HG03039 (cell line): ENCODE data around the gene FGF1.
"Not testable (repeated sequence)": the region's sequence is repeated elsewhere in the genome, so short reads cannot be mapped to it uniquely, and the experiment has no call there.

ENCODE experiments used
- ATAC-seq: cut with Tn5 transposase; IDR thresholded peaks from one replicate; pipeline ENCODE4 v1.9.1; 2021; ENCODE audit warnings: mild to moderate bottlenecking, moderate library complexity; ENCODE audit not compliant: unreplicated experiment

Gene FGF1

GRCh38 chr5:142671266-142671665 lies 14.6 kb downstream of the FGF1 start:
- ATAC-seq = no peak

- no peak for ATAC-seq
Observed at GRCh38 chr5:142670804-142671203, 15.1 kb downstream of the FGF1 start.

- ATAC-seq = no peak
Observed at GRCh38 chr5:142669477-142669876, 16.4 kb downstream of the FGF1 start.

DNA sequence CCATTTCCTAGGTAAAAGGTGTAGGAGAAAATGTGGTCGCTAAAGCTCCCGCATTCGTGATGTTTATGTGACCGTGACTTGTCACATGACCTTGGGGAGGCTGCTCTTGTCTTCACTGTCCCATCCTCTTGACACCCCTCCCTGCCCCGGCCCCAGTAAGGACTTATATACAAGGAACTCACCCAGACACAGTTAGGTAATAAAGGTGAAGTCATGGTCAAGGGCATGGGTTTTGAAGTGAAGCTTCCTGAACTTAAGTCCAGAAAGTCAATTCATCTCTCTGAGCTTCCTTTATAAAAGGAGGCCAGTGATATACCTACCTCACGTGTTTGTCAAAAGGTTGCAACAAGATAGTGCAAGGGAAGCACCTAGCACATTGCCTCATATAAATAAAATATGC lies 17.6 kb downstream of the FGF1 start:
- ATAC-seq = no peak

GRCh38 chr5:142667831-142668230 lies 18.1 kb downstream of the FGF1 start:
- ATAC-seq = no peak

DNA sequence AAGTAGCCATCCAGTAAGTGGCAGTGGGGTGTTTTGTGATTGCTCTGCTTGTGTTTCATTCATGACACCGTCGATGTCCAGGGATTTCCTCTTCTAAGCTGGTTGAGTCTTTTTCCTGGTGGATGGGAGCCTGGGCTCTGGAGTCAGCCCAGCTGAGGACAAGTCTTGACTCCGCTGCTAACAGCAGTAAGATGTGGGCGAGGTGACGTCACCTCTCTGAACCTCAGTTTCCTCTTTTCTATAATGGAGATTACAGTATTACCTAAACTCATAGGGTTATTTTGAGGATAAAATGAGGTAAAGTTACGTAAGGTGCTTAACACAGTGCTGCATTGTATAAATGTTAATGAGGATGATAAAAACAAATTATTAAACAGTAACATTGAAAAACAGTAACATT lies 21.3 kb downstream of the FGF1 start:
- no peak for ATAC-seq

- ATAC-seq = no peak
Observed at GRCh38 chr5:142664067-142664466, 21.8 kb downstream of the FGF1 start.

DNA sequence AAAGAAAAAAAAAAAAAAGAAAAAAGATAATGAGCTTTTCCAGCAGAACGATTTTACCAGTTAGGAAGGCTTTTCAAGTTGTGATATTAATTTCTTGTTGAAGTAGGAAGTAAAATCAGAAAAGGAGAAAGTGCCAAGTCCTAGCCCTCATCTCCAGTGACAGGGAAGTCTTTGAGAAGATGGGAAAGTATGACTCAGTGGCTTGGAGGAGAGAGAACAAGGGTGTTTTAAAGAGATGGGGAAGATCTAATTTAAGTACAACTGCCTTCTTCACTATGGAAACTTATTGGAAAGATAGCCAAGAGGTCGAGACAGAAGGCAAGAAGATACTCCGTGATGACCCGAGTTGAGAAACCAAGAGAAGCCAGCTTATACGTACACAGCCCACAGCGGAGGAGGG lies 22.6 kb downstream of the FGF1 start:
- ATAC-seq = no peak

DNA sequence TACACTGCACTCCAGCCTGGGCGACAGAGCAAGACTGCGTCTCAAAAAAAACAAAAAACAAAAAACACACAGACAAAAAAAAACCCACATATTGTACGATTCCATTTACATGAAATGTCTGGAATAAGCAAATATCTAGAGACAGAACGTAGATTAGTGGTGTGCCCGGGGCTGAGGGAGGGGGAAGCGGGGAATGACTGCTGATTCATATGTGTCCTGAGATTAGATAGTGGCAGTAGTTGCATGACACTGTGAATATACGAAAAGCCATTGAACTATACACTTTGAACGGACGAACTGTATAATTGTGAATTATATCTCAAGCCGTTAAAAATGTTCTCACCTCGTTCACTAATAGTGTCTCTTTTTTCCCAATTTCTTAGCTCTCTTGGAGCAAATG lies 23.9 kb downstream of the FGF1 start:
- no peak for ATAC-seq

- no peak for ATAC-seq
Observed at GRCh38 chr5:142661143-142661542, 24.7 kb downstream of the FGF1 start.

GRCh38 chr5:142660731-142661130 lies 25.2 kb downstream of the FGF1 start:
- no peak for ATAC-seq

- no peak for ATAC-seq
Observed at GRCh38 chr5:142660196-142660595, 25.7 kb downstream of the FGF1 start.

DNA sequence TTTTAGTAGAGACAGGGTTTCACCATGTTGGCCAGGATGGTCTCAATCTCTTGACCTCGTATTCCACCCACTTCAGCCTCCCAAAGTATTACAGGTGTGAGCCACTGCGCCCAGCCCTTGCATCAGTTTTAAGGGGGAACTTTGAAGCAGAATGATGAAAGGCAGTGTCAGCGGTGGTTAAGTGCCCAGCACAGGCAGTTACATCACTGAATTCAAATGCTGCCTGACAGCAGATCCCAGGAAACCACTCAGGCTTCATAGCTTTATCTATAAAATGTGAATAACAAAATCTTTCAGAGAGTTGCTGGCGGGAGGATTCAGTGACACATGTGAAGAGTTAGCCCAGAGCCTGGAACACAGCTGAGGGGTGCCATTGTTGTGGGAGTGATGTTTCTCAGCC lies 26.5 kb downstream of the FGF1 start:
- ATAC-seq = no peak

GRCh38 chr5:142658278-142658677 lies 27.6 kb downstream of the FGF1 start:
- ATAC-seq = no peak

- ATAC-seq = no peak
Observed at GRCh38 chr5:142657446-142657845, 28.4 kb downstream of the FGF1 start.

- peak; percentile 71 for ATAC-seq
Observed at GRCh38 chr5:142655339-142656267, 30.3 kb downstream of the FGF1 start.

GRCh38 chr5:142654578-142655058 lies 31.3 kb downstream of the FGF1 start:
- no peak for ATAC-seq

DNA sequence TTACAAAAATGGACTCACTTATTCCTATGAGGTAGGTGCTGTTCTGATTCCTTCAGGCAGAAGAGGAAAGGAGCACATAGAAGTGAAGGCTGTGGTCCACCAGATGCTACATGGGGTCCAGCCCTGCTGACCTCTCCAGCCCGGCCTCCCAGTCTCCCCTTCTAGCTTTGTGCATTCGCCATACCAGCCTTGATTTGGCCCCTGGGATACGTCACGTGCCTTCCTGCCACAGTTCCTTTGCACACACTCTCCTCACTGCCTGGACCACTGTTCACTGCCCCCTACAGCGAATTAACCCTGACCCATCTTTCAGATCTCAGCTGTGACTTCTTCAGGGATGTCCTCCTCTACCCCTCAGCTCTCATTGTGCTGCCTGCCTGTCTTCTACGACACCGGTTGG lies 32.6 kb downstream of the FGF1 start:
- no peak for ATAC-seq

GRCh38 chr5:142652563-142652962 lies 33.3 kb downstream of the FGF1 start:
- no peak for ATAC-seq

DNA sequence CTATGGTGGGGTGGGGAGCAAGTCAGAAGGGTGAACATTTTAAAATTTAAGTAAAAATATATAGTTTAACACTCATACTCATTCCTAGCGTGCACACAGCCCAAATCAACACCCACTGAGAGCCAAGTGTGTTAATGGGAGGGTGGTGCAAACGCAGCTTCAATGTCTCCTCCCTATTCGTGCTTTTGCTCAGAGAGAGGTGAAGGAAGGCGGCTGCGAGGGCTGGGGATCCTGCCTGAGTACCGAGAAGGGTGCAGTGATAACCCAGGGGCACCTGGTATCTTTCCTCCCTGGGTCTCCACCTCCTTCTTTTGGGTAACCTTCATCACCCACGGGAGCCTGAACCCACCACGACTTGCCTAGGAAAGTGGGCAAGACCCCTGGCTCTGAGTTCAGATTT lies 35.0 kb downstream of the FGF1 start:
- ATAC-seq = no peak

- ATAC-seq = no peak
Observed at GRCh38 chr5:142650060-142650459, 35.8 kb downstream of the FGF1 start.

DNA sequence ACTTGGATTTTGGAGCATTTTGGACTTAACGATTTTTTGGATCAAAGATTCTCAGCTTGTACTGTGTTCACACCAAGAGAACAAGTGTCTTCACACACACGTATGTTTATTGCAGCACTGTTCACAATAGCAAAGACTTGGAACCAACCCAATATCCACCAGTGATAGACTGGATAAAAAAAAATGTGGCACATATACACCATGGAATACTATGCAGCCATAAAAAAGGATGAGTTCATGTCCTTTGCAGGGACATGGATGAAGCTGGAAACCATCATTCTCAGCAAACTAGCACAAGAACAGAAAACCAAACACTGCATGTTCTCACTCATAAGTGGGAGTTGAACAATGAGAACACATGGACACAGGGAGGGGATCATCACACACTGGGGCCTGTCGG lies 37.8 kb downstream of the FGF1 start:
- not testable (repeated sequence) for ATAC-seq

DNA sequence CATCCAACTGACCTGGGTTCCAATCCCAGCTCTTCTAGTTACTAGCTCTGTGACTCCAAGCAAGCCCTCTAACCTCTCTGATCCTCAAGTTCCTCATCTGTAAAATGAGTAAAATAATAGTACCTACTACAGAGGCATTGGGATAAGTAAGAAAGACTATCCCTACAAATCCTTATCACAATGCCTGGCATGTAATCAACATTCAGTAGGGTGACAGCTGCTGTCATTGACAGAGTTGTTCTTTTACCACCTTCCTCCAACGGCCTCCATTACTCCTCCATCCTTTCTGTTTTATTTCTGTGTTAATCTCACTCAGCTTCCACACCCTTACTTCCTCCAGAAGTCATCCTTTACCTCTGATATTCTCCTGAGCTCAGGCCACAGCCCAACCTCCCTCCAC lies 40.4 kb downstream of the FGF1 start:
- ATAC-seq = no peak
